HepG2 (cell line): Measurements from ENCODE around the gene MT1A. TPM values are rescaled to one million over a fixed set of nuclear protein-coding genes. Genes with fewer than 3 reads are reported as not detected.

ENCODE experiments used
- CHCHD3 ChIP-seq: sonication (generic); formaldehyde crosslinking; IDR thresholded peaks from 2 replicates; pipeline ENCODE4 v1.8.0; 2022; ENCODE audit warnings: mild to moderate bottlenecking, missing genetic modification reagents, moderate library complexity
- DMTF1 ChIP-seq: sonication (generic); formaldehyde crosslinking; IDR thresholded peaks from 2 replicates; pipeline ENCODE4 v1.4.0; 2020; ENCODE audit warnings: mild to moderate bottlenecking, missing genetic modification reagents
- FOXC1 ChIP-seq: sonication (generic); formaldehyde crosslinking; IDR thresholded peaks from 2 replicates; pipeline ENCODE4 v1.8.0; 2022; ENCODE audit warnings: mild to moderate bottlenecking, missing genetic modification reagents, borderline replicate concordance
- MAFF ChIP-seq: IDR thresholded peaks from 2 replicates; pipeline ENCODE4 v1.6.1; 2011; ENCODE audit warnings: low read depth, low read length, improper control_type of control experiment
- NCOA5 ChIP-seq: sonication (generic); formaldehyde crosslinking; IDR thresholded peaks from 2 replicates; pipeline ENCODE4 v1.4.0; 2020; ENCODE audit warnings: missing genetic modification reagents
- PCBP1 ChIP-seq: fragments of 200-400 bp; formaldehyde crosslinking; IDR thresholded peaks from 2 replicates; pipeline ENCODE4 v1.6.1; 2017; ENCODE audit warnings: mild to moderate bottlenecking, low read depth, low read length, borderline replicate concordance
- PITX1 ChIP-seq: sonication (generic); formaldehyde crosslinking; IDR thresholded peaks from 2 replicates; pipeline ENCODE4 v1.5.1; 2020; ENCODE audit warnings: mild to moderate bottlenecking, missing genetic modification reagents
- PRDM10 ChIP-seq: sonication (generic); formaldehyde crosslinking; IDR thresholded peaks from 2 replicates; pipeline ENCODE4 v1.4.0; 2020; ENCODE audit warnings: low read depth, missing genetic modification reagents
- SKI ChIP-seq: fragments of 450-650 bp; IDR thresholded peaks from one replicate; pipeline ENCODE4 v1.6.1; 2018; ENCODE audit warnings: mild to moderate bottlenecking; ENCODE audit not compliant: partially characterized antibody
- TBX2 ChIP-seq: sonication (generic); formaldehyde crosslinking; IDR thresholded peaks from 2 replicates; pipeline ENCODE4 v1.5.0; 2020; ENCODE audit warnings: missing genetic modification reagents, mild to moderate bottlenecking, borderline replicate concordance
- ZNF564 ChIP-seq: sonication (generic); formaldehyde crosslinking; IDR thresholded peaks from 2 replicates; pipeline ENCODE4 v1.8.1; 2023; ENCODE audit warnings: mild to moderate bottlenecking, missing genetic modification reagents
- ZNF605 ChIP-seq: sonication (generic); formaldehyde crosslinking; IDR thresholded peaks from 2 replicates; pipeline ENCODE4 v1.8.0; 2022; ENCODE audit warnings: mild to moderate bottlenecking, missing genetic modification reagents
- ZNF609 ChIP-seq: sonication (generic); formaldehyde crosslinking; IDR thresholded peaks from 2 replicates; pipeline ENCODE4 v1.4.0; 2020; ENCODE audit warnings: mild to moderate bottlenecking, missing genetic modification reagents, borderline replicate concordance
- ZNF770 ChIP-seq: sonication (generic); formaldehyde crosslinking; IDR thresholded peaks from 2 replicates; pipeline ENCODE4 v1.5.0; 2020; ENCODE audit warnings: mild to moderate bottlenecking, missing genetic modification reagents
- ZSCAN21 ChIP-seq: sonication (generic); formaldehyde crosslinking; IDR thresholded peaks from 2 replicates; pipeline ENCODE4 v1.8.0; 2022; ENCODE audit warnings: mild to moderate bottlenecking, missing genetic modification reagents, moderate library complexity, borderline replicate concordance
- polyA plus RNA-seq, 8 experiments: library from polyadenylated mRNA; depleted of rRNA in 3 of 8; stranded (reverse) in 7 of 8; unstranded in 1 of 8; fragments of >200 nt; fragmentation: Illumina TruSeq in 4 of 8; extraction: Trizol in 4 of 8; gene quantifications; 2 replicates each; pipeline versions ENCODE4 v1.2.1 to v1.2.3, GENCODE V29; 2011 to 2016; ENCODE audit warnings: low read depth in 4 of 8, missing spikeins in 1 of 8, mixed read lengths in 1 of 8; ENCODE audit not compliant: insufficient read depth in 1 of 8
- total RNA-seq, 5 experiments: library from RNA; depleted of rRNA; stranded (reverse); fragments of >200 nt; fragmentation: Illumina TruSeq; extraction: Trizol; gene quantifications; 2 replicates each; pipeline ENCODE4 v1.2.3, GENCODE V29; 2016; ENCODE audit warnings: low read depth in 1 of 5

Gene MT1A
- total and polyA plus RNA-seq, 2 of the 13 experiments (the other 11 are each of a cell fraction or from before 2014, with no cell fraction given), result 8.3 to 10.4 TPM

- TF ChIP-seq ZNF609 (CRISPR knock-in tag) (peak; percentile 21; the same call in 1 of the 2 replicates), ZNF770 (CRISPR knock-in tag) (0 out of 2 replicates have a peak, but pooled peaks have one; percentile 26), NCOA5 (CRISPR knock-in tag) (no peak), PCBP1 (no peak), FOXC1 (CRISPR knock-in tag) (no peak), TBX2 (CRISPR knock-in tag) (peak; percentile 51; the same call in 1 of the 2 replicates), ZNF605 (CRISPR knock-in tag) (peak; percentile 65; the same call in 1 of the 2 replicates), SKI (no peak), ZSCAN21 (CRISPR knock-in tag) (peak; percentile 26; the same call in 1 of the 2 replicates), CHCHD3 (CRISPR knock-in tag) (peak; percentile 37; the same call in 1 of the 2 replicates), DMTF1 (CRISPR knock-in tag) (no peak), PITX1 (CRISPR knock-in tag) (peak; percentile 74), PRDM10 (CRISPR knock-in tag) (no peak), MAFF (no peak), ZNF564 (CRISPR knock-in tag) (peak; percentile 48; the same call in 1 of the 2 replicates)
Measured at GRCh38 chr16:56647641-56648431, 9.4 kb downstream of the MT1A start (continued).
